DMS 273 (cell line): ENCODE data around the gene PMS1.
A peak's percentile ranks its signal among the peaks of the same experiment; 100 is the strongest.
"Not testable (repeated sequence)": the region's sequence is repeated elsewhere in the genome, so short reads cannot be mapped to it uniquely, and the experiment has no call there.

ENCODE experiments used
- DNase-seq: peaks from one replicate; lab custom pipeline; 2025; ENCODE audit not compliant: unreplicated experiment; lab: John Stamatoyannopoulos, UW

PMS1 gene

DNA sequence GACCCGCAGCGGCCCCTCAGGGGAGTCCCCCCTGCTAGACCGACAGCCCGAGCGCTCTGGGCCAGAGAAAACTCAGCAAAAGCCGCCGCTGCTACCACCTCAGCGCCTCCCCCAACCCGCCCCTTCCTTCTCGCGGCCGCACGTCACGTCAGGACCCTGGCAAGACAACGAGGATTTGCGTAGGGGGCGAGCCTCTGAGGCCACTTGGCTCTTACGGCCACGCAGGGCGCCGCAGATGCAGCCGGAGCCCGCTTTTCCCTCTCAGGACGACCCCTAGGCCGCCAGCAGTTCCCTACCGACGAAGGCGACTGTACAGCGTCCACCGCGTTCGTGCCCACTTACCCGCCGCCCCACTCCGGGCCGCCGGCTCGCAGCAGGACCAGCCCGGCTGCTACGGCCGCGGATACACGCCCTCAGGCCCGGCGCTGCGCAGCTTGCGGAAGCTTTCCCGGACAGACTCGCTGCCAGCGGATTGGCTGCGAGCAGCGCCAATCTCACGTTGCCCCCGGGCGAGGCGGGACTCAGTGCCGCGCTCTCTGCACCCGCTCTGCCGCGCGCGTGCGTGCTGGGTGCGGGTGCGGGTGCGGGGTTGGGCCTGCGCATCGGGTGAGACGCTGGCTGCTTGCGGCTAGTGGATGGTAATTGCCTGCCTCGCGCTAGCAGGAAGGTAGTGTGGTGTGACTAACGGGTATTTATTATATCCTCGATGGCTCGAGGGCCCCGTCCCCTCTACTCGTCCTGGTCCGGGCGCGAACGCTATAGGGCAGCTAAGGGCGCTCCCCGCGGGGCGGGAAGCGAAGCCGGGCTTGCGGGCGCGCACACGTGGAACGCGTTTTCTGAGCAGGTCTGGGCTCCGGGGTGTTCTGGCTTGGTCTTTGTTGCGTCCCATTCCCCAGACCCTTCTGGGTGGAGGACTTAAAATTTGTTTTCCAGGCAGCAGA lies at the start of gene PMS1, which contains the start of gene ORMDL1:
PMS1 (plus strand) TSS at position 524 of the 941 bp plus-strand sequence. CDS start 7,360 bp downstream, outside the sequence.
ORMDL1 (minus strand) TSS at position 413 of the 941 bp plus-strand sequence. CDS start 1,744 bp downstream, outside the sequence.
- DNase-seq = peak; percentile 98

GRCh38 chr2:189751080-189751658 lies 33.1 kb upstream of the PMS1 start:
- peak; percentile 66 for DNase-seq

DNA sequence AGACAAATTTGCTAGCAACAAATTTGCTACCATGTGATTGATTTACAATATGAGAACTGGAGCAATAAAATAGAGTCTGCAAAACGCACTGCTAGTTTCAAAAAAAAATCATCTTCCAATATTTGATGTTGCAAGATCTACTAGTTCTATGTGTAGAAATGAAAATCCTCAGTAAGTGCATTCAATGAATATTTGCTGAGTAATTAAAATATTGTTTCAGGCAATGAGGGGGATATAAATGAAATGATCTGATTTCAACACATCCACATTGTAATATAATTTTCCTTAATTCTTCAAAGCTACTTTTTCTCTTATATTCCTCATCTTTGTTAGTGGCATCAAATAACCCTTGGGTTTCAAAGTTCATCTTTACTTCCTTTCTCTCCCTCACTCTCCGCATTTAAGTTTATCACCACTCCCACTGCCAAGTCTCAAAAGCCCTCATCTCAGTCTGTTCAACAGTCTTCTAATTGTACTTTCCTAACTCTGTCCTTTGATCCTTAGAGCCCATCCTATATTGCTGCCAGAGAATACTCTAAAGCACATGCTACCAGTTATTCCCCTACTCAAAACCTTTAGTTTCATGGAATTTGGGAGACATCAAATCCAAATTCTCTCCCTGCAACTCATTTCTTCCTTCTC lies 27.8 kb upstream of the PMS1 start:
- no peak for DNase-seq

DNA sequence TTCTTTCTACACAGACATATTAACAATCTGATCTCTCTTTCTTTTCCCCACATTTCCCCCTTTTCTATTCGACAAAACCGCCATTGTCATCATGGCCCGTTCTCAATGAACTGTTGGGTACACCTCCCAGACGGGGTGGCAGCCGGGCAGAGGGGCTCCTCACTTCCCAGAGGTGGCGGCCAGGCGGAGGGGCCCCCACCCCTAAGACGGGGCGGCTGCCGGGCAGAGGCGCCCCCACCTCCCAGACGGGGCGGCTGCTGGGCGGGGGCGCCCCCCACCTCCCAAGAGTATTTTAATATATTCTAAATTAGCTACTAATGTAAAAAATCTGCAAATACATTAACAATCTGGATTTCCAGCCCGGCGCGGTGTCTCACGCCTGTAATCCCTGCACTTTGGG lies 24.1 kb upstream of the PMS1 start:
- not testable (repeated sequence) for DNase-seq

- no peak for DNase-seq
Observed at GRCh38 chr2:189762229-189762550, 22.1 kb upstream of the PMS1 start.

DNA sequence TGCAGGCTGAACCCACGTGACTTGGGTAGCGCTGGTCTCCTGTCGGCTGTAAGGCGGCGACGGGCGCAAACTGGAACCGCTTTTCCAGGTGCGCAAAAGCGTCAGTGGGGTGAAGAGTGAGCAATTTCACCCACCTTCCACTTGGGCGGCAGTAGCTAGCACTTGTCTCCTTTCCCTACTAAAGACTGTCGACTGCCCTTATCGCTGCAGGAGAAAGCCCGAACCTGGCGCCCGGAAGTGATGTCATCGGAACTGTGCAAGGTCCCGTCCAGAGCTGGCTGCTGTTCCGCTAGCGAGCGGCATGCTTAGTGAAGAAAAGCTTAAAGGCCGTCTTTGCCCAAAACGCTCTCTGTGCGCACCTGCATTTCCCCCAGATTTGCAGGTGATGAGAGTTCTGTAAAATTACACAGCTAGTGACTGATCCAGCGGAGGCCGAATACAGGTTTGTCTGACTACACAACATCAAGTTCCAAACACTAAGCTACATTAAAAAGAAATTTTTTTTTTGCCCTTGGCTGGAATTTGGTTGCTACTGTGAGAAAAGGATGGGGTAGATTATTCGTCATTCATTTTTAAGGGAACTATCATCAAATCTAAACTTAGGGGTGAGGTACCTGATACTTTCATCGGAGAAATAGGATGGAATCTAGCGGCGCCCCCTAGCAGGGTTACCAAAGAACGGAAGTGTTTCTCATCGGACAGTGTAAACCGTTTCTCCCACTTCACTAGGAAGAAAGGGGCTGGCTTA lies 21.5 kb upstream of the PMS1 start, which contains the start of gene OSGEPL1:
OSGEPL1 (minus strand) TSS at position 242 of the 748 bp plus-strand sequence. CDS start 1,152 bp downstream, outside the sequence.
- DNase-seq = peak; percentile 97

- DNase-seq = peak; percentile 77
Observed at GRCh38 chr2:189763908-189764661, 20.2 kb upstream of the PMS1 start.

- DNase-seq = no peak
Observed at GRCh38 chr2:189770590-189771322, 13.5 kb upstream of the PMS1 start.

DNA sequence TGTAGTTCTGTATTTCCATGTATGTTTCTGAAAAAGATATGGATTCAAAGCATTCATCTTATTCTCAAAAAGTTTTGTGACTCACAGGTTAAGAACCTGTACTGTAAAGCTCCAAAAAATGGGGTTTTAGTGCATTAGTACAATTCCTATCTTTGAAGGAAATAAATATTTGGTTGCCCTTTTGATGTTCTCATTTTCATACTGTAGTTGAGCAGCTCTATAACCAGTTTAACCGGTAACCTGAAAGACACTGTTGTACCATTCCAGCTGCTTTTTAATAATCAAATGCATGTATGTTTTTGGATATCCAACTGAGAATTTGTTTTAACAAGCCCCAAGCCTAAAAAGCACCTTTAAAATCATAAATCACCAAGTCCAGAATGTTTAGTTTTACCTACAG lies 12.0 kb upstream of the PMS1 start:
- DNase-seq = no peak

DNA sequence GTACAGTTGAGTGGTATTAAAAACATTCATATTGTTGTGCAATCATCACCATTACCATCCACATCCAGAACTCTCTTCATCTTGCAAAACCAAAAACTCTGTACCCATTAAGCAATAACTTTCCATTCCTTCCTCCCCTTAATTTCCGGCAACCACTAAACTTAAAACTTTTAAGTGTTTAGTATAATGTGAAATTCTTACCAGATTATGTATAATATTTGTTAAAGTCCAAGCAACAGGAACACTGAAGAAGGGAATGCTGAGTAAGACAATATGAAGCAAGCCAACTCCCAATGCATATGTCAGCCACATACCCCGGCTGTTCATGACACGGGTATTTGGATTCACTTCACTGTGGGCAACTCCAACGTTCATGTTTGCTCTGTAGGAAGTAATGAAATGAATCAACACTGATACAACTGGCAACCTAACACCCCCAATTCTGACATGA lies 2.0 kb upstream of the PMS1 start:
- peak; percentile 5 for DNase-seq

- DNase-seq = peak; percentile 73
Observed at GRCh38 chr2:189783451-189783926, 761 bp upstream of the PMS1 start.

- DNase-seq = no peak
Observed at GRCh38 chr2:189791338-189792042, 7.2 kb downstream of the PMS1 start.

DNA sequence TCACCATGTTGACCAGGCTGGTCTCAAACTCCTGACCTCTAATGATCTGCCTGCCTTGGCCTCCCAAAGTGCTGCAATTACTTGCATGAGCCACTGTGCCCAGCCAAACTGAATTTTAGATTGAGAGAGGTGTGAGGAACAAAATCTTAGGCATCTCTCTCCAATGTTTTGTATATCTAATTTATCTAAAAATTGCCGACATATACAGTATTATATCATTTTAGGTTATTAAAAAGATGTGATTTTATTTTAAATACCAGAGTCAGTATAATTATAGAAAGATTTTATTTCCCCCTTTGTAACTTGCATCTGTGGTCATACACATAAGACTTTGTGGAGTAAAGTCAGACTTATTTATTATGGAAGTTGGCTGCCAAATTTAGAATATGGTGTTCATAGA lies 10.1 kb downstream of the PMS1 start:
- DNase-seq = no peak

- DNase-seq = no peak
Observed at GRCh38 chr2:189797902-189798301, 13.7 kb downstream of the PMS1 start.

- DNase-seq = peak; percentile 55
Observed at GRCh38 chr2:189798312-189799029, 14.2 kb downstream of the PMS1 start.

DNA sequence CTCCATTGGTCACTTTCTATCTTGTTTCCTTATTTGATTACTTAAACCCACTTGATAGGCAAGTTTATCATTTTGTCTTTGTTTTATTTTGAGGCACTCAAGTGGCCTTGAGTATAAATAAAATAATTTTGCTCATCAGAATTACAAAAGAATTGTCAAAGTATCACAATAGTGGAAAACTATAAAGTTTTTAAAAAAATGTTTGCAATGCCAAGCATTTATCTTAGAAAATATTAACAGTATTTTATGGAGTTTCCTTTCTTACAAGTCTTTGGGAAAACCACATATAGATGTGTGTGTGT lies 14.7 kb downstream of the PMS1 start:
- DNase-seq = no peak

GRCh38 chr2:189799531-189799930 lies 15.3 kb downstream of the PMS1 start:
- DNase-seq = peak; percentile 73

DNA sequence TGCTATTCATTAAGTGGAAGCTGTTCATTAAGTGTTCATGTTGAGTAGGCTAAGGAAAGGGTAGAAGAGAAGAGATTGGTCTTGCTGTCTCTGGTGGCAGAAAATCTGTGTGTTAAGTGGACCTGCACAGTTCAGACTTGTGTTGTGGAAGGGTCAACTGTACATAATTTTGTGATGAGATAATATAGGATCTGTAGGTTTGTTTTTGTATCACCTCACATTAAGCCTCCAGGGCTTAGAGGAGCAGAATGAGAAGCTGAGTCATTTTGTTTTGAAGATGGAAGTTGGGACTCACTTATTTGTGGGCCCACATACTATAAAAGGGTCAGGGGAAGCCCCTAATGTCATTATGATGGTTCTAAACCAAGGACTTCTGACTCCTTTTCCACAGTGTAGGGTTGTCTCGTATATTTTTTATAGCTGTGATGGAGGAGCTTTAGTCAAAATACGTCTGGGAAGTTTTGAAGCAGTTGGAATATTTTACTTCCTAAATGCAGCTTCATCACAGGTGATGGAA lies 18.2 kb downstream of the PMS1 start:
- no peak for DNase-seq
